Mononuclear cell (primary cell): Measurements from ENCODE around the gene CTBP2. TPM values are rescaled to one million over a fixed set of nuclear protein-coding genes. Genes with fewer than 3 reads are reported as not detected.

Experiments used
- H3K27me3 ChIP-seq: 2 replicates; pipeline ENCODE4 v1.6.0; 2011; ENCODE audit warnings: low read length, control low read depth; ENCODE audit not compliant: insufficient read depth
- H3K4me1 ChIP-seq: 2 replicates; pipeline ENCODE4 v1.5.1; 2011; ENCODE audit warnings: mild to moderate bottlenecking, low read length, control low read depth; ENCODE audit not compliant: insufficient read depth
- H3K4me3 ChIP-seq: 2 replicates; pipeline ENCODE4 v1.5.1; 2011; ENCODE audit warnings: mild to moderate bottlenecking, low read length, moderate library complexity
- H3K9me3 ChIP-seq: 2 replicates; pipeline ENCODE4 v1.5.1; 2011; ENCODE audit warnings: low read depth, mild to moderate bottlenecking, control low read depth, low read length
- total RNA-seq: library from RNA; depleted of rRNA; stranded (reverse); fragments of >200 nt; gene quantifications from one replicate; pipeline ENCODE4 v1.2.3, GENCODE V29; 2012

The CTBP2 gene
- total RNA-seq, 1 donor = 6.4 TPM

- Histone ChIP-seq H3K27me3 (no peaks in the 10 kb centered on the region), H3K9me3 (no peaks in the 10 kb centered on the region), H3K4me3 (no peak overlapping the region), H3K4me1 (no peaks in the 10 kb centered on the region)
Observed at GRCh38 chr10:125029584-125030242, 130.7 kb downstream of the CTBP2 start.

GRCh38 chr10:125027871-125028869 is 132.2 kb downstream of the CTBP2 start:
- H3K4me3 ChIP-seq = no peak overlapping the region

GRCh38 chr10:125026974-125027735 is 133.2 kb downstream of the CTBP2 start:
- H3K27me3 ChIP-seq = no peaks in the 10 kb centered on the region
- no peaks in the 10 kb centered on the region for H3K9me3 ChIP-seq
- H3K4me1 ChIP-seq = no peaks in the 10 kb centered on the region
- no peak overlapping the region for H3K4me3 ChIP-seq

More at GRCh38 chr10:125027871-125028869, 132.2 kb downstream of the CTBP2 start:
- Histone ChIP-seq H3K4me1 (no peaks in the 10 kb centered on the region), H3K27me3 (no peaks in the 10 kb centered on the region), H3K9me3 (no peaks in the 10 kb centered on the region)

GRCh38 chr10:125026036-125026931 is 134.1 kb downstream of the CTBP2 start:
- H3K27me3 ChIP-seq = no peaks in the 10 kb centered on the region
- no peaks in the 10 kb centered on the region for H3K9me3 ChIP-seq
- H3K4me1 ChIP-seq = no peaks in the 10 kb centered on the region
- H3K4me3 ChIP-seq = no peak overlapping the region

- Histone ChIP-seq H3K9me3 (no peaks in the 10 kb centered on the region), H3K4me1 (no peaks in the 10 kb centered on the region), H3K4me3 (no peak overlapping the region), H3K27me3 (no peaks in the 10 kb centered on the region)
Observed at GRCh38 chr10:125025341-125025740, 135.0 kb downstream of the CTBP2 start.

- no peaks in the 10 kb centered on the region for H3K4me1 ChIP-seq
- H3K27me3 ChIP-seq = no peaks in the 10 kb centered on the region
- no peak overlapping the region for H3K4me3 ChIP-seq
- H3K9me3 ChIP-seq = no peaks in the 10 kb centered on the region
Observed at GRCh38 chr10:125024497-125025234, 135.7 kb downstream of the CTBP2 start.

GRCh38 chr10:125023862-125024496 is 136.4 kb downstream of the CTBP2 start:
- H3K4me1 ChIP-seq = no peaks in the 10 kb centered on the region
- no peak overlapping the region for H3K4me3 ChIP-seq
- no peaks in the 10 kb centered on the region for H3K9me3 ChIP-seq
- H3K27me3 ChIP-seq = no peaks in the 10 kb centered on the region

- no peaks in the 10 kb centered on the region for H3K27me3 ChIP-seq
- H3K4me3 ChIP-seq = no peak overlapping the region
- H3K4me1 ChIP-seq = no peaks in the 10 kb centered on the region
- H3K9me3 ChIP-seq = no peaks in the 10 kb centered on the region
Observed at GRCh38 chr10:125023255-125023654, 137.1 kb downstream of the CTBP2 start.

- H3K4me3 ChIP-seq = no peak overlapping the region
- H3K27me3 ChIP-seq = no peaks in the 10 kb centered on the region
- H3K4me1 ChIP-seq = no peaks in the 10 kb centered on the region
- no peaks in the 10 kb centered on the region for H3K9me3 ChIP-seq
Observed at GRCh38 chr10:125022671-125023070, 137.7 kb downstream of the CTBP2 start.

GRCh38 chr10:125021686-125022344 is 138.5 kb downstream of the CTBP2 start:
- H3K4me3 ChIP-seq = no peak overlapping the region
- H3K4me1 ChIP-seq = no peaks in the 10 kb centered on the region
- no peaks in the 10 kb centered on the region for H3K27me3 ChIP-seq
- no peaks in the 10 kb centered on the region for H3K9me3 ChIP-seq

GRCh38 chr10:125020871-125021270 is 139.5 kb downstream of the CTBP2 start:
- no peaks in the 10 kb centered on the region for H3K9me3 ChIP-seq
- no peaks in the 10 kb centered on the region for H3K27me3 ChIP-seq
- no peak overlapping the region for H3K4me3 ChIP-seq
- peaks cover under 1% of the 10 kb centered on the region for H3K4me1 ChIP-seq

GRCh38 chr10:125020386-125020785 is 140.0 kb downstream of the CTBP2 start:
- Histone ChIP-seq H3K27me3 (no peaks in the 10 kb centered on the region), H3K9me3 (no peaks in the 10 kb centered on the region), H3K4me1 (peaks cover 4% of the 10 kb centered on the region), H3K4me3 (no peak overlapping the region)
